Ramos (cell line): ENCODE measurements around the gene C4orf54.

ENCODE experiments used
- in situ Hi-C: fragments of 300-500 bp; cut with MboI; formaldehyde crosslinking; loops from one replicate; pipeline ENCODE4 v1.14.3; 2022; ENCODE audit warnings: low sequenced_read_pairs; ENCODE audit not compliant: unreplicated experiment

The C4orf54 gene

GRCh38 chr4:99628040-99628439, 29.6 kb downstream of the C4orf54 start:
- in situ Hi-C loops, result no loop called here

- in situ Hi-C loops, result no loop called here
Observed at GRCh38 chr4:99625369-99625768, 32.3 kb downstream of the C4orf54 start.

- in situ Hi-C loops, result no loop called here
Observed at GRCh38 chr4:99624141-99624719, 33.4 kb downstream of the C4orf54 start.

DNA sequence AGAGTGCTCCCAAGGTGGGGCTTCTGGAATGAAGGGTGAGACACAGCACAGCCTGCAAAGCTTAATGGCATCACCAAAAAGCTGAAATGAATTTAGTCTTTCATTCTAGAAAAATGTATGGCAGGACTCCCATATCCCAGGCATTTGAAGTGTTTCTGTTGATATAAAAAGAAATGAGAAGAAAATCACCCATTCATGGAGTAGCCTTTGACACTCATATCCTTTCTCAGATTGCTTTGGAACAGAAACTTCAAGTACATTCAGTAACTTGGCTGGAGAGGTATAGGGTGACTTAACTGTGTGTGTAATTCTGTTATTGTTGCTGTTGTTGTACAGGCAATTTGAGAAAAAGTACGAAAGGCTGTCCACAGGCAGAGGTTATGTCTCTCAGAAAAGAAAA, 35.3 kb downstream of the C4orf54 start:
- in situ Hi-C loops, result no loop called here

GRCh38 chr4:99617374-99617773, 40.3 kb downstream of the C4orf54 start:
- in situ Hi-C loops, result no loop called here

DNA sequence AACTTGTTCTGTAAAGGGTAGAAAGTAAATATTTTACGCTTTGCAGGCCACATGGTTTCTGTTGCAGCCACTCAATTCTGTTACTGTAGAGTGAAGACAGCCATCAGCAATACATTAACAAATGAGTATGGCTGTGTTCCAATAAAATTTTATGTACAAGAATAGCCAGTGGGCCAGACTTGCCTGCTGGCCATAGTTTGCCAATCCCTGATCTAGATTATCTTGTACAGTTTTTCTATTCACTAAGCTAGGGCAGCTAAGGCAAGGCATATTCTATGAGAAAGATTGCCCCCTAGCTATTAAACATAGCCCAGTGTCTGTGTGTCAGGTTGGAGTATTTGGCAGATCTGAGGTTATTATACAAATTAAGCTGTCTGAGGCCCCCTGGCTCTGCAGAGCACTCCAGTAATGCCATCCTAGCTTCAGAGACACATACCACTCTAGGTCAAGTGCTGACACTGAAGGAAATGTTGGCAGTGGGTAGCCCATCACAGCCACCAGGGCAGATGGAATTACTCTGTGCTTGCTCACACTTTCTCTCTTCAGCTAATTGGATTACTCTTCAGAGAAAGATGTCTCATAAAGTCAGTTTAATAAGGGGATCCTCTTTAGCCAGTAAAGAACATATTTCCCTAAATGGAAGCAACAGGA, 42.3 kb downstream of the C4orf54 start:
- in situ Hi-C loops, result no loop called here

DNA sequence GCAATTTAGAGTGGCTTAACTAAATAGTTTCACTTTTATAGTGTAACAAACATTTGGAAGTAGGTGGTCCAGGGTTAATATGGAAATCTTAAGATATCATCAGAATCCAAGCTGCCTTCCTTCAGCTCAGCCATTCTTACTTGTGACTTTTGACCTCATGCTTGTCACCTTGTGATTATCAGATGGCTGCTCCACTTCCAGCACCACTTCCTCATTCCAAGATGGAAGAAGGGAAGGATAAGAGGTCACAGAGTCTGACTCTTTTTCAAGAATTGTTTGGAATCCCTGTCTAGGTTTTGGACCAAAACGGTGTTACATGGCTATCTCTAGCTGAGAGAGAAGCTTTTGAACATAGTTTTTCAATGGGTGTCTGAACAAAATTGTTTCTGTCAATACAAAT, 43.1 kb downstream of the C4orf54 start:
- in situ Hi-C loops, result no loop called here

DNA sequence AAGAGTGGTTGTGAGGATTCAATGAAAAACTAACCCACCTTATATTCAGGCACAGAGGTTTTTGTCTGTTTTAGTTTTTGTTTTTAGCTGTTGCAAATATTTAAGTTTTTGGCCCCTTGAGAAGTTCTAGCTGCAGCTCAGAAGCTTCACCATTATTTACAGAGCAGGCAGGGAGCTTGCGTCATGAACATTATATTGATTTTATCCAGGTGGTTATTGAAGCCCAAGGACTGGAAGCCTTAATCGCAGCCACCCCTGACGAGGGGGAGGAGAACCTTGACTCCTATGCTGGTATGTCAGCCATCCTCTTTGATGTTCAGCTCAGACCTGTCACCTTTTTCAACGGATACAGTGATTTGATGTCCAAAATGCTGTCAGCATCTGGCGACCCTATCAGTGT, 44.9 kb downstream of the C4orf54 start:
- in situ Hi-C loops, result no loop called here

- in situ Hi-C loops, result no loop called here
Observed at GRCh38 chr4:99612281-99612680, 45.3 kb downstream of the C4orf54 start.

DNA sequence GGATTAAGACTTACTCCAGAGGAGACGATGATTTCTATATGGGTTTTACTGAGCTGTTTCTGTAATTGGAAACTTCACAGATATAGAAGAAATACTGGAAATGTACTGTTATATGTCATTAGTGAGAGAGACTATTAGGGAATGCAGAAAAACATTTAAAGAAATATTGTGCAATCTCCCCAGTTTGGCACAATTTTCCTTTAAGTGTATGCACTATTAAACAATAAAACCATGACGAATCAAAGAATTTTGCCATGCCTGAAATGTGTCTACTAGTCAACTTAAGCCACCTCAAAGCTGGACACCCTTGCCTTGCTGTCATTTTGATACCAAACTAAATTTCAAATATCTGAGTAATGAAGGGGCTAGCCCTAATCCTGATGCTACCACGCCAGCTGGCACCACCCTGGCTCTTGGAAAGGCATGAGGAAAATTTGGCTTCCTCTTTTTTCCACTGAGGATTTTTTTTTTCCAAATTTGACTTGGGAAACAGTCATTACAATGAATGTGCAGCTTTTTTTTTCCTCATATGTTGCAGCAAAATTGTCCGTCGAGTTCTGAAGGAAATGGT, 46.9 kb downstream of the C4orf54 start:
- in situ Hi-C loops, result no loop called here

- in situ Hi-C loops, result no loop called here
Observed at GRCh38 chr4:99608417-99608816, 49.2 kb downstream of the C4orf54 start.
